HG03039 (cell line): ENCODE measurements around the gene HYLS1.

Experiments used
- ATAC-seq: cut with Tn5 transposase; IDR thresholded peaks from one replicate; pipeline ENCODE4 v1.9.1; 2021; ENCODE audit warnings: mild to moderate bottlenecking, moderate library complexity; ENCODE audit not compliant: unreplicated experiment

Gene HYLS1

DNA sequence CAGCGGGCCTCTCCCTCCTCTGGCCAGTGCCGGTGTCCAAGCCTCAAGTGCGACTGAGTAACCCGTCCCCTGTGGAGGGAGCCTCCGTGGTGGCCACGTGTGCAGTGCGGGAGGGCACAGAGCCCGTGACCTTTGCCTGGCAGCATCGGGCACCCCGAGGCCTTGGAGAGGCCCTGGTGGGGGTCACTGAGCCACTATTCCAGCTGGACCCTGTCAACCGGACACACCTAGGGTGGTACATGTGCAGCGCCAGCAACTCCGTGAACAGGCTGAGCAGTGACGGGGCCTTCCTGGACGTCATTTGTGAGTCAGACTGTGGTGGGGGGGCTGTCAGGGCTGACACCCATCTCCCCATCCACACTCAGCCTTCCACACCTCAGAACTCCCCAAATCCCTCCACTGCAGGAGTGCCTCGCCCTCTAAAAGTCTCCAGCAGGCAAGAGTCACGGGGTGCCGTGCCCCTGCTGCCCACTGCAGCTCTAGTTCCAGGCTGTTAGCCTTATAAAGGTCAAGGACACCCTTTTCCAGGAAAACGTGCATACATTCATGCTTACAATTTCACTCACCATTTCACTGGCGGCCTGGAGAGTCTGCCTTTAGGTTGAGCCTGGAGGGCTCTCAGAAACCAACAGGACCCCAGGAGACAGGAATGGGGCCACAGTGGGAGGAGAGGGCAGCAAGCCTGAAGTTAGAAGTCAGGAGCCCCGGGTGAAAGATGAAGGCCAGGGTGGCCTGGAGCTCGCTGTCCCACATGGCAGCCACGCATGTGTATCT, 61.0 kb downstream of the HYLS1 start:
- ATAC-seq, result no peak

DNA sequence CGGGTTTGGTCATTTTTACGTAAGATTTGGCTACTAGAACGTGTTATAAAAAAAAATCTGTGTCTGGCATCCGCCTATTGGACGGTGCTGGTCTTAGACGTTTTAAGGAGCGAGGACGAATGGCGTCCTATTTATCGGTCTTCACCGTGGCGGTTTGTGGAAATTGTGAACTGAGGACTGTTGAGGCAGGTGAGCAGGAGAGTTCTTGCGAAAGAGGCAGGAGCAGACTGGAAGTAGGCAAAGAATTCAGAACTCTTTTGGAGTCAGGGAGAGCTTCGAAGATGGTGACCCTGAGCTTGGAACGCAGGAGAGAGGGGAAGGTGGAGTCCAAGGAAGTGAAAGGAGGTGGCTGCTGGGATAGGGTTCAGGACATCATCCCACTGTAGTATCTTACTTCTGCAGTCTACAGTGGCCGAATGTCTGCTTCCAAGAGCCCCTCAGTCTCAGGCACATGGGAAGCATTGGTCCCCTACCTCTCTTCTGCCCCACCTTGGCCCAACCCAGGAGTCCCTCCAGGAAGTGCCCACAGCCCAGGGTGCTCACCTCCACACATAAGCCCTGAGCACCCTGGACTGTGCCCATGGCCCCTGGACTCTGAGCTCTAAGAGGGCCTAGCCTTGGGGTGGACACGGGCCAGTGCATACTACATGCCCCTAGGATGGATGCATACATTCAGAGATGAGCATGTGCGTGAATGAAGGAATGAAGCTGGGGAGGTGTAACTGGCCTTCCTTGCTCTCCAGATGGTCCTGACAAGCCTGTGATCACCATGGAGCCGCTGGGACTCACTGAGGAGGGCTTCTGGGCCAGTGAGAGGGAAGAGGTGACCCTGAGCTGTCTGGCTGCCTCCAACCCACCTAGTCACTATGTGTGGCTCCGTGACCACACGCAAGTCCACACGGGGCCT, 62.1 kb downstream of the HYLS1 start:
- ATAC-seq, result no peak

DNA sequence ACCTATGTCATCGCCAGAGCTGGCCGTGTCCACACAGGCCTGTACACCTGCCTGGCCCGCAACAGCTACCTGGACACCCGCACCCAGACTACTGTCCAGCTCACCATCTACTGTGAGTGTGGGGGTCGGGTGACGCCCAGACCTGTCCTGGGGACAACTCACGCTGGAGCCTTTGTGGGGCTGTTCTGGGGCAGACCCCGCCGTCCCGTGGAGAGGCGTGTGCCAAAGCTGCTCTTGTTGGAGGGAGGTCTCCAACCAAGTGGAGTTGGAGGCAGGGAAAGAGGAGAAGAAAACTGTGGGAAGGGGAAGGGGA, 62.7 kb downstream of the HYLS1 start:
- no peak for ATAC-seq
